ENCODE data around the gene STMN1.

Gene STMN1

DNA sequence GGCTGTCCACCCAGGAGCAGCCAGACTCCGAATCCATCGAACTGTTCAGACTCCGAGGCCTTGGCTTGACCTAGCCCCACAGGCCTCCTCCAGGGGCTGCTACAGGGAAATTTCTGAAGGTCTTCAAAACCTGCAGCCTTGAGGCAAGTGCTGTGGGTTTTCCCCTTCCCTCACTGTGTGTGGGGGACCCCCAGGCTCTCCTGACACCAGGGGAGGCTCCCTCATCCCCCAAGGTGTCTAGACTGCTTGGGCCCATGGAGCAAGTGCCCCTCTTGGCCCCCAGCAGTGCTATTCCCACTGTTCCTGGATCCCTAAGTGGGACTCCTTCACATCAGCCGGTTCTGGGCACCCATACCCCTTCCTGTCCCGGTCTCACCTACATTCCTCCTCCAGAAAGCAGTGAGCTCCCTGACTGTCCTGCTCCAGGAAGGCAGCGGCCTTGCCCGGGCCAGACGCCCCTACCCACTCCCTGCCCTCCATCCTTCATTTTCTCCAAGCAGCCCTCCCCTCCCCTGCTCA is 31.5 kb downstream of the STMN1 start:
- DNase-seq (ENCODE audit: low spot score) = no peak
- peak overlapping the region; percentile 85 for H3K4me3 Mint-ChIP-seq
- H3K4me1 Mint-ChIP-seq (ENCODE audit: low read depth) = peaks cover 5% of the 10 kb centered on the region
- peak overlapping the region; percentile 70 for H3K27ac Mint-ChIP-seq
- H3K36me3 Mint-ChIP-seq (ENCODE audit: low read depth) = no peaks in the 10 kb centered on the region
- peaks cover 18% of the 10 kb centered on the region for H3K27me3 Mint-ChIP-seq (ENCODE audit: low read depth)
- H3K9me3 Mint-ChIP-seq = no peaks in the 10 kb centered on the region

DNA sequence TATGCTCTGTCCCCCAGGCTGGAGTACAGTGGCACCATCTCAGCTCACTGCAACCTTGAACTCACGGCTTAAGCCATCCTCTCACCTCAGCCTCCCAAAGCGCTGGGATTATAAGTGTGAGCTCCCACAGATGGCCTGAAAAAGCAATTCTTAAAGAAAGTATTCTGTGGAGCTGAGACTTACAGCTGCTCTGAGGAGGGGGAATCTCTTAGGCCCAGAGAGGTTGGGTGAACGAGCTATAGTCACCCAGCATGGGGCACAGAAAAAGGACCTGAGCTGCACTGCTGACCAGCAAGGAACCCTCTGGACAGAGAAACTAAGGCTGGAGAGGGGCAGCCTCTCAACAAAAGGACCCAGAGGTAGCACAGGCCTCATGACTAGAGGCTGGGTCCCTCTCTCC is 32.0 kb downstream of the STMN1 start:
- Mint-ChIP-seq H3K9me3 (no peaks in the 10 kb centered on the region), H3K4me3 (no peak overlapping the region), H3K36me3 (ENCODE audit: low read depth) (no peaks in the 10 kb centered on the region), H3K27me3 (ENCODE audit: low read depth) (peaks cover 18% of the 10 kb centered on the region), H3K27ac (no peak overlapping the region), H3K4me1 (ENCODE audit: low read depth) (peaks cover 5% of the 10 kb centered on the region)
- DNase-seq (ENCODE audit: low spot score) = no peak

DNA sequence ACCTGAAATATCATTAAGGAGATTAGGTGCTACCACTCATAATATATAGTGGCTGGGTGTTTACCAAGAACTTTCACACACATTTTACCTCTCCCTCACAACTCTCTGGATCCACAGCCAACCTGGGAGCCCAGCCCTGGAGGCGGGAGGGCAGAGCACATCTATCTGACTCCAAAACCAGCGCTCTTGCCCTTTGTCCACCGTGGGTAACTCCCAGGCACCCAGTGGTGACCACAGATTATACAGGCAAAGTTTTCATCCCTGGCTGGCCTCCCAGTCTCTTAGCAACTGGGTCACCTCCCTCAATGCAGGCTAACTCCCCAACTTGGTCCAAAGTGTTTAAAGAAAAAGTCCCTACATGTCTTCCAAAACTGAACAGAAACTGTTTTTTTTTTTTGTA is 33.1 kb downstream of the STMN1 start:
- peaks cover 18% of the 10 kb centered on the region for H3K27me3 Mint-ChIP-seq (ENCODE audit: low read depth)
- peaks cover 5% of the 10 kb centered on the region for H3K4me1 Mint-ChIP-seq (ENCODE audit: low read depth)
- no peak for DNase-seq (ENCODE audit: low spot score)
- no peaks in the 10 kb centered on the region for H3K9me3 Mint-ChIP-seq
- H3K4me3 Mint-ChIP-seq = no peak overlapping the region
- H3K27ac Mint-ChIP-seq = no peak overlapping the region
- H3K36me3 Mint-ChIP-seq (ENCODE audit: low read depth) = no peaks in the 10 kb centered on the region

DNA sequence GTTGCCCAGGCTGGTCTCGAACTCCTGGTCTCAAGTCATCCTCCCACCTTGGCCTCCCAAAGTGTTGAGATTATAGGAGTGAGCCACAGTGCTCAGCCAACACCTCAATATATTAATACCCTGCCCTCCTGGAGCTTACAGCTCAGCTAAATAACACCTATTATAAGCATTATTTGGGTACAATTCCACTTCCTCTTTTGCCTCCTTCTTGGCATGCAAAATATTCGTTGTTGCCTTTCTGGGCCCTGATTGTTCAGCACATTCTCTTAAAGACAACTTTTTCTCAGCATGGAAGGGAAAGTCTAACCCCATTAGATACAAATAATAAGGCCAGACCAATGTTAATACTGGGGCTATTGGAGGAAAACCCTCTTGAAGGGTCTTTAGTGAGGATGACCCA is 33.5 kb downstream of the STMN1 start:
- no peaks in the 10 kb centered on the region for H3K9me3 Mint-ChIP-seq
- H3K27me3 Mint-ChIP-seq (ENCODE audit: low read depth) = peaks cover 16% of the 10 kb centered on the region
- H3K4me1 Mint-ChIP-seq (ENCODE audit: low read depth) = peaks cover 5% of the 10 kb centered on the region
- H3K27ac Mint-ChIP-seq = no peak overlapping the region
- no peak overlapping the region for H3K4me3 Mint-ChIP-seq
- DNase-seq (ENCODE audit: low spot score) = no peak
- H3K36me3 Mint-ChIP-seq (ENCODE audit: low read depth) = no peaks in the 10 kb centered on the region

DNA sequence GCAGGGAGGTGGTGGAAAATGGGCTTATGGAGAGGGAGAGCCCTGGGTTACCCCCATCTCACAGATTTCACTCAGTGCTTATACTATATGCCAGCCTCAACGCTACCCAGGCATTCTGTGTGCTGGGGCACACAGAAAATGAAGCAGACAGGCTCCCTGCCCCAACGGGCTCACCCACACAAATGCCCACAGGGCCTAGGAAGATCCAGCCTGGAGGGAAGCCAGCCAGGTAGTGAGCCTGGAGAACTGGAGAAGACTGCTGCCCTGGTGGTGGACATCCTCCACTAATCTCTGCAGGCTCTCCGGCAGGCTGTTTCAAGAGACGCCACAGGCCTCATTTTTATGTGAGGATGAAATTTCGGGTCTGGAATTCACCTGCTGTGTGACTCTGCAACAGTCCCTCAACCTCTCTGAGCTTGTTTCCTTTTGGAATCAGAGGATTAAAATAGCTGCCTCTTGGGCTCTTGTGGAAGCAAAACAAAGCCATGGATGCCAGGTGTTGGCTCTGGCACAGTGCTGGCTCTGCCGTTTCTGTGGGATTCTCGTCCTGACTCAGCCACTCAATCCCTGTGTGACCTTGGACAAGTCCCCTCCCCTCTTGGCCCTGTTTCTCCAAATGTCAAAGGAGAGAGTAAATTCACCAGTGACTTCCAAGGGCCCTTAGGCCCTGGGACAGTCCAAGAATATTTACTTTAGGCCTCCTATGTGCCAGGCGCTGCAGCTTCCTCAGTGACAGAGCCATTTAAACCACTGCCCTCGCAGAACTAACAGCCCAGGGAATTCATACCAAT is 34.3 kb downstream of the STMN1 start:
- Mint-ChIP-seq H3K4me1 (ENCODE audit: low read depth) (peaks cover 5% of the 10 kb centered on the region), H3K9me3 (no peaks in the 10 kb centered on the region), H3K27me3 (ENCODE audit: low read depth) (peaks cover 9% of the 10 kb centered on the region), H3K36me3 (ENCODE audit: low read depth) (no peaks in the 10 kb centered on the region), H3K4me3 (no peak overlapping the region), H3K27ac (no peak overlapping the region)
- no peak for DNase-seq (ENCODE audit: low spot score)

DNA sequence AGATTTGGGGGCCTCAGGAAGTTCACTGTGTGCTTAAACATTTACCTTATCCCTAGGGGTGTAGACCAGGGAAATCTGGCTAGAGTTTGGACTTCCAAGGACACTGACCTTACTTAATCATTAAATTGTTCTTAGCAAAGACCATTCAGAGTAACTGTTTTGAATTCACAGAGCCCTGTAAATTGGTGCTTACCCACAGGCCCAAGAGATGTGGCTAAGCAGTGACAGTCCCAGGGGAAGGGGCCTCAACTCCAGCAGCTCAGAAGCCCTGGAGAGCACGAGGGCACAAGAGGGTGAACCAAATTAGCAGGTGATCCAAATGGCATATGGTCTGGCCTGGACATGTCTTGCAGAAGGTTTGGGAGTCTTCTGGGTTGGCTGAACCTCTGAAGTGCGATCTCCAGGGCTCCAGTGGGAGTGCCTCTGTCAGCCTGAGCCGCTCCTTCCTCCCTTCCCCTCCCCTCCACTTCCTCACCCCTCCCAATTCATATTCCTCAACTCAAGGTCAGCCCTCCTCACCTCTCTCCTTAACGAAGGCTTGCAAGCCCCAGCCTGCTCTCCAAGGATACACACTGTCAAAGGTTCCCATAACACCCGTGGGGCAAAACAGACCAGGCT is 35.0 kb downstream of the STMN1 start:
- H3K4me1 Mint-ChIP-seq (ENCODE audit: low read depth) = peaks cover 5% of the 10 kb centered on the region
- no peak overlapping the region for H3K4me3 Mint-ChIP-seq
- no peaks in the 10 kb centered on the region for H3K9me3 Mint-ChIP-seq
- DNase-seq (ENCODE audit: low spot score) = no peak
- peaks cover 3% of the 10 kb centered on the region for H3K27me3 Mint-ChIP-seq (ENCODE audit: low read depth)
- H3K36me3 Mint-ChIP-seq (ENCODE audit: low read depth) = no peaks in the 10 kb centered on the region
- H3K27ac Mint-ChIP-seq = no peak overlapping the region

DNA sequence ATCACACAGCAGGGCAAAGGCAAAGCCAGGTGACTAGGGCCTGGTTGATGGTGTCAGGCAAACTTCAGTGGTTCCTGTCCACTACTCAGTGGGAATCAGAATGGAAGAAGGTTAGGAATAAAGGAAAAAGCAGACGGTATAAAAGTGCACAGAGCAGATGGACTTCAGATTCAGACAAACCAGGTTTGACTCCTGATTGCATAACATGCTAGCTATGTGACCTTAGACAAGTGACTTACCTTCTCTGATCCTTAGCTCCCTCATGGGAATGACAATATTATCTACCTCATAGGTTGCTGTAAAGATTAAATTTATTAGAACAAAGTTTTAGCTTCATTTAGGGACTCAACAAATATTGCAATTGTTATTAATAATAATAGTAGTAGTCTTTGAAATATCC is 35.6 kb downstream of the STMN1 start:
- Mint-ChIP-seq H3K4me3 (no peak overlapping the region), H3K9me3 (no peaks in the 10 kb centered on the region), H3K36me3 (ENCODE audit: low read depth) (no peaks in the 10 kb centered on the region), H3K27ac (no peak overlapping the region), H3K27me3 (ENCODE audit: low read depth) (no peaks in the 10 kb centered on the region), H3K4me1 (ENCODE audit: low read depth) (peaks cover 2% of the 10 kb centered on the region)
- DNase-seq (ENCODE audit: low spot score) = no peak

DNA sequence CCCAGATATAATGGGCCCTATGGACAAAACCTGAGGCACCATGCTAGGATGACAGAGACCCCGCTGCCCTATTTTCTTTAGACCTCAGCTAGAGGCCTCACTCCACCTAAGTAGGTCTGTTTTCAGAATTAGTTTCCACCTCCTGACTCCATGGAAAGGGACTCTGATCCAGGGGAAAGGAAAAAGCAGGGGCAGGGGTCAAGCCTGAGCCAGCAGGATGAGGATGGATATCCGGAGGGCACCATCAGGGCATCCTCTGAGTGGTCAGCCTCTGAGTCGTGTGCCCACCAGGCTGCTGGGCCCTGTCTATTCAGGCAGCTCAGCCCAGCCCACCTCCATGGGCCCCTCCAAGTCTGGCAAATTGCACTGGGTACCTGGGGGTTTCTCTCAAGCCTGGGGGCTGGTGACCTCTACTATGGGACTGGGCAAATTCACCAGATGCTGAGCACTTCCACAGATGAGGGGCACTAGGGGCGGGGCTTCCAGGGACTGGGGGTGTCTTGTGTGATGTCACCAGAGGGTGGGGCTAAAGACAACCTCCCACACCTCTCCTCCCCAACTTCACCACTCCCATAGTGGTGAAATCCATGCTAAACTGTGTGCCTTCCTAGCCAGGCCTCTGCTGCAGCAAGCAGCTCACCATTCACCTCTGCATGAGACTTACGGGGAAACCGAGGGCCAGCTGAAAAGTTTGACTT is 36.2 kb downstream of the STMN1 start:
- no peaks in the 10 kb centered on the region for H3K27me3 Mint-ChIP-seq (ENCODE audit: low read depth)

DNA sequence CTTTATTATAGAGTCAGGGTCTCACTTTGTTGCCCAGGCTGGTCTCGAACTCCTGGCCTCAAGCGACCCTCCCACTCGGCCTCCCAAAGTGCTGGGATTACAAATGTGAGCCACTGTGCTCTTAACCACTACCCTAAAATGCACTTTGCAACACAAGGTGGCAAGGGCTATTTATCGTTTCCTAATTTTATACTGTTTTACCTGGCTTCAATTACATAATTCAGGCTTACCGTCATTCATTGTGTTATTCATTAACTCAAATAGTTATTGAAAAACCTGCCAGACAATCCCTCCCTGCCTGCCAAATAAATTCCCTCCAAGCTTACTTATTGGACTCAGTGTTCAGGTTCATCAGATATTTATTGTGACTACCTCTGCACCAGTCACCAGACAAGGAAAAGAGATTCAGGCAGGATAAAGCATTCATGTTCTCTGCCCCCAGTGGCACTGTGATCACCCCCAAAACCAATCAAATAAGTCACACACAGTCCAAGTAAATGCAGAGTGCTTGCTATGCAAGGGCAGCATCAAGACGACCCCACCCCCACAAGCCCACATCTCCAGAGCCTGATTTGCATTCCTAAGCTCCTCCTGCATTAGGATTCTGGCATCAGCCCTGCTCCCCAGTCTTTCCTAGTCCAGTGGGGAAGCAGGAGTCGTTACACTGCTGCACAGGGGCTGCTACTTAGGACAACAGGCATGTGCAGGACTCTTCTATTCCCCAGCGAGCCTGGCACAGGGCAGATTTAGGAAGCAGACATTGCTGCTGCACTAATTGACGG is 38.8 kb downstream of the STMN1 start:
- Mint-ChIP-seq H3K27ac (no peak overlapping the region), H3K4me1 (ENCODE audit: low read depth) (no peaks in the 10 kb centered on the region)
- DNase-seq (ENCODE audit: low spot score) = no peak

More for the DNA sequence above, 36.2 kb downstream of the STMN1 start:
- Mint-ChIP-seq H3K36me3 (ENCODE audit: low read depth) (no peaks in the 10 kb centered on the region), H3K27ac (no peak overlapping the region), H3K4me1 (ENCODE audit: low read depth) (peaks cover 1% of the 10 kb centered on the region), H3K9me3 (no peaks in the 10 kb centered on the region), H3K4me3 (no peak overlapping the region)
- DNase-seq (ENCODE audit: low spot score) = no peak

DNA sequence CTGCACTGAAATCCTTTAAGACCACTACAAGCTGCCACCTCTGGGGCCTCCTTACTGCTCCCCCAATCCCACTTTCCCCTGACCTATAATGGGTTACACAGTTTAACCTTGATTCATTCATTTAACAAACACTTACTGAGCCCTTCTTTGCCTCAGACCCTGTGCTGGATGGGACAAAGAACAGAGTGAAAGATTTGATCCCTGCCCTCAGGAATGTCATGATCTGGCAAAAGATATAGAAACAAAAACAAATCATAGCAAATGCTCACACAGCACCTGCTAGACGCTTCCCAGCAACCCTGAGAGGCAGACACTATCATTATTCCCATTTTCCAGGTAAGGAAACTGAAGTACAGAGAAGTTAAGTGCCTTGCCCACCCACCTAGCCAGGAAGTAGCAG is 39.9 kb downstream of the STMN1 start:
- H3K36me3 Mint-ChIP-seq (ENCODE audit: low read depth) = no peaks in the 10 kb centered on the region
- no peaks in the 10 kb centered on the region for H3K9me3 Mint-ChIP-seq
- H3K4me3 Mint-ChIP-seq = no peak overlapping the region
- peaks cover 2% of the 10 kb centered on the region for H3K4me1 Mint-ChIP-seq (ENCODE audit: low read depth)
- no peaks in the 10 kb centered on the region for H3K27me3 Mint-ChIP-seq (ENCODE audit: low read depth)
- DNase-seq (ENCODE audit: low spot score) = no peak
- no peak overlapping the region for H3K27ac Mint-ChIP-seq

More for the DNA sequence above, 38.8 kb downstream of the STMN1 start:
- no peaks in the 10 kb centered on the region for H3K27me3 Mint-ChIP-seq (ENCODE audit: low read depth)
- no peaks in the 10 kb centered on the region for H3K9me3 Mint-ChIP-seq
- no peak overlapping the region for H3K4me3 Mint-ChIP-seq
- no peaks in the 10 kb centered on the region for H3K36me3 Mint-ChIP-seq (ENCODE audit: low read depth)

DNA sequence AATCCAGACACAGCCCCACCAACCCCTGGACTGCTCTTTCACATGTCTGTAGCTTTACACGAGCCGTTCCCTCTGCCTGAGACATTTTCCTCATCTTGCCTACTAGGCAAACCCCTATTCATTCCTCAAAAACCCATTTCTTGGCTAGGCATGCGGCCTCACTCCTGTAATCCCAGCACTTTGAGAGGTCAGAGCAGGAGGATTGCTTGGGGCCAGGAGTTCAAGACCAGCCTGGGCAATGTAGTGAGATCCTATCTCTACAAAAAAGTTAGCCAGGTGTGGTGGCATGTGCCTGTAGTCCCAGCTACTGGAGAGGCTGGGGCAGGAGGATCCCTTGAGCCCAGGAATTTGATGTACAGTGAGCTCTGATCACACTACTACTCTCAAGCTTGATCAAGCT is 41.8 kb downstream of the STMN1 start:
- Mint-ChIP-seq H3K9me3 (no peaks in the 10 kb centered on the region), H3K4me3 (no peak overlapping the region), H3K4me1 (ENCODE audit: low read depth) (peaks cover 11% of the 10 kb centered on the region), H3K27ac (no peak overlapping the region), H3K27me3 (ENCODE audit: low read depth) (no peaks in the 10 kb centered on the region), H3K36me3 (ENCODE audit: low read depth) (no peaks in the 10 kb centered on the region)
- no peak for DNase-seq (ENCODE audit: low spot score)

DNA sequence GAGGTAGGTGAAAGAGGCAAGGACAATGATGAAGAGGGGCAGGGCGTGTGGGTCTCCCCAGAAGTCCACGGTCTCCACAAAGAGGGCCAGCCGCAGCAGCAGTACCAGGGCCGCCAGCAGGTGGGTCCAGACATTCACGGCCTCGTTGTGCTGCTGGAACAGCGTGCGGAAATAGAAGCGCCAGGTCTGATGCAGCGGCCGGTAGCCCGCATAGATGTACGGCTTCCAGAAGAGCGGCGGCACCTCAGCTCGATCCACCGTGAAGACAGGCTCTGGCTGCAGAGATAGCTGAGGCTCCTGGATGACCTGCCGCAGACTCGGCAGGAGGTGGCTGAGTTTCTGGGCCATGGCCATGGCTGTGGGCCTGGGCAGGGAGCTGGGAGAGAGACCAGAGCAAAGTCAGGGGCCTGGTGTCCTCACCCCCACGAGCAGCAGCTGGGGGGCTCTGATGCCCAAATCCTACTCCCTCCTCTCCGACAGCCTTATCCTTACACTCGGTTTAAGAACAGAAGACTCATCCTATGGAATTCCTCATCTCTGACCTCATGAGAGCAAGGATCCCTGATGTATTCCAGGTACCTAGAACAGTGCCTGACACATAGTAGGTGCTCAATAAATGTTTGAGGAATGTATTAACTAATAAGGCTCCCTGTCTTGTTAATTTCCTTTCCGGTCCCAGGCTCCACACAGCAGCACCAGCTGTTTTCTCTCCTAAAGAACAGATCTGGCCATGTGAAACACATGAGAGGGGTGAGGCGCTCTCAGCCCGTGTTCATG is 42.5 kb downstream of the STMN1 start:
- Mint-ChIP-seq H3K27ac (no peak overlapping the region), H3K4me1 (ENCODE audit: low read depth) (peaks cover 16% of the 10 kb centered on the region), H3K4me3 (no peak overlapping the region), H3K9me3 (no peaks in the 10 kb centered on the region), H3K27me3 (ENCODE audit: low read depth) (no peaks in the 10 kb centered on the region), H3K36me3 (ENCODE audit: low read depth) (no peaks in the 10 kb centered on the region)
- DNase-seq (ENCODE audit: low spot score) = no peak

Data from T-helper 2 cell treated with Interferon-gamma antibody and Interleukin-4, amounts not matched to agents 5 μg/mL and 100 μg/mL, for 36 hours (primary cell).